HG03103 (cell line): ENCODE measurements around the gene SIDT1.
A peak's percentile ranks its signal among the peaks of the same experiment; 100 is the strongest.

Experiments
- ATAC-seq: cut with Tn5 transposase; IDR thresholded peaks from one replicate; pipeline ENCODE4 v1.9.1; 2021; ENCODE audit warnings: low read depth; ENCODE audit not compliant: unreplicated experiment

Gene SIDT1

DNA sequence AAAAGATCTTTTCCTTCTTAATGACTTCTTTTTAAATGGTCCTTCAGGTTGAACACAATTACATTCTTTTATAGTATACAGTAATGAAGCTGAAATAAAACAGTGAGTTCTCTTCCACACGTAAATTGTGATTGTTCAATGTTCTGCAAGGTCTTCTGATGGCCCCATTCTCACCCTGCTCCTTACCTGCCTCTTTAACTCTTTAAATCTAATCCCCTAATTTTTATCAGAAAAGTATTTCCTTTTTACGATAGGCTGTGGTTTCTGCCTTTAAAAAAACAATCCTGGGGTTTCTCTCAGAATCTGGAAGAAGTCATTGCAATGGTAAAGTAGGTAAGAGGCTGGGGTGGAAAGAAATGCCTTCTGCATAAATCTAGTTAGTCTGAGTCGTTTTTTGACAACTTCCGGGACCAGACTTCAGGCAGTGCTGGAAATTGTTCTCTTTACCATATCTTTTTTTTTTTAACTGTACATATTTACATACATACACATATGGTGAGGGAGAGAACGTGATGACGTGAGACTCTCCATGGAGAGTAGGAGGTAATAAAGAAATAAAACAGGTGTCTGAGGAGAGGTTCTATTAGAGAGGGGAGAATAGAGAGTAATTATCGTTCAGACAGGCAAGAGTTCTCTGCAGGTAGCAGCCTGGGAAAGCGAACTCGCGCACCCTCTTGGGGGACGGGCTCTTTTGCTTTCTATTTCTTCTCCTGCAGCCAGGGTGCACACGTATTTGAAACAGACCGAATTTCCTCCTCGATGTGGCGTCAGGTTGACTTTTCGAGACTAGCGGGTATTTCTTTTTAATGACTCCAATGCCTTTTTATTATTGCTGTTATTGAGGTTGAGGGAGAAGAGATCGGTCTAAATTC is at the start of gene SIDT1:
Gene SIDT1, plus strand, starts transcription at position 730 of the 872 bp plus-strand sequence. CDS start 467 bp downstream, outside the sequence.
- peak; percentile 57 for ATAC-seq

DNA sequence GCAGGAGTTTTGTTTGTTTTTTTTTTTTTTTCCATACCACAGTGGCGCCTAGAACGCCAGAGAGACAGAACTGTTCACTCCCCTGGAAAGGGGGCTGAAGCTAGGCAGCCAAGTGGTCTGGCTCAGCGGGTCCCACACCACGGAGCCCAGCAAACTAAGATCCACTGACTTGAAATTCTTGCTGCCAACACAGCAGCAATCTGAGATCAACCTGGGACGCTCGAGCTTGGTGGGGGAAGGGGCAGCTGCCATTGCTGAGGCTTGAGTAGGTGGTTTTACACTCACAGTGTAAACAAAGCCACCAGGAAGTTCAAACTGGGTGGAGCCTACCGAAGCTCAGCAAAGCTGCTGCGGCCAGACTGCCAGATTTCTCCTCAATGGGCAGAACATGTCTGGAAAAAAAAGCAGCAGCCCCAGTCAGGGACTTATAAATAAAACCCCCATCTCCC is 47.2 kb upstream of the SIDT1 start:
- ATAC-seq = no peak

DNA sequence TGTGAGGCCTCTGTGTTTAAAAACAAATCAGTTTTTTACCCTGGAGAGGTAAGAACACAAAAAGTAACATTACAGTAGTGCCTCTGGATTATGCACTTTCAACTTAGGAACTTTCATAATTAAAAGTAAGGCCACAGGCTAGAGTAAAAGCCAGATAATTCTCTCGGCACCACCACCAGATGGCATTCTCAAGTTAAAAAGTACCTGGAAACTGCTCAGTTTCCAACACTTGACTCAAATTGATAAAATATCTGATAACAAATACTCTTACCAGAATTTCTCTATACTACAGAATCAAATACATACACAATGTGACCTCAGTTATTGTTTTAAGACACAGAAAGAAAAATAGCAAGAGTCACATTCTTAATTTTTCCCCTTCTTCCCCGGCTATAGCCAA is 37.3 kb upstream of the SIDT1 start:
- ATAC-seq = no peak

DNA sequence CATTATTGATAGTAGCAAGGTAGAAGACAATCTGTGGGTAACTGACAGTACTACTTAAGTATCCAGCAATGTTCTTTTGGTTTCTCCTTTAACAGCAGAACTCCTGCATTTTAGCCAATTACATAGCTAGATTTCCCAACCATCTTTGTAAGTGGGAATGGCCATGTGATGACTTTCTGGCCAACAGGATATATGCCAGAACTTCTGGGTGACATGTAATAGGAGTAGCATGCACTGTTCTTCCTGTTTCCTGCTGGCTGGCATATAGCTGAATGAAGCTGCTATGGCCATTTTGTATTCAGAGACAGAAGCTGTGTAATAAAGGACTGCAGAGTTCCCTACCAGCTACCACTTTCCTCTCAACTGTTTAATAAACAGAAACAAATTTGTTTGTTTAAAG is 35.4 kb upstream of the SIDT1 start:
- no peak for ATAC-seq

DNA sequence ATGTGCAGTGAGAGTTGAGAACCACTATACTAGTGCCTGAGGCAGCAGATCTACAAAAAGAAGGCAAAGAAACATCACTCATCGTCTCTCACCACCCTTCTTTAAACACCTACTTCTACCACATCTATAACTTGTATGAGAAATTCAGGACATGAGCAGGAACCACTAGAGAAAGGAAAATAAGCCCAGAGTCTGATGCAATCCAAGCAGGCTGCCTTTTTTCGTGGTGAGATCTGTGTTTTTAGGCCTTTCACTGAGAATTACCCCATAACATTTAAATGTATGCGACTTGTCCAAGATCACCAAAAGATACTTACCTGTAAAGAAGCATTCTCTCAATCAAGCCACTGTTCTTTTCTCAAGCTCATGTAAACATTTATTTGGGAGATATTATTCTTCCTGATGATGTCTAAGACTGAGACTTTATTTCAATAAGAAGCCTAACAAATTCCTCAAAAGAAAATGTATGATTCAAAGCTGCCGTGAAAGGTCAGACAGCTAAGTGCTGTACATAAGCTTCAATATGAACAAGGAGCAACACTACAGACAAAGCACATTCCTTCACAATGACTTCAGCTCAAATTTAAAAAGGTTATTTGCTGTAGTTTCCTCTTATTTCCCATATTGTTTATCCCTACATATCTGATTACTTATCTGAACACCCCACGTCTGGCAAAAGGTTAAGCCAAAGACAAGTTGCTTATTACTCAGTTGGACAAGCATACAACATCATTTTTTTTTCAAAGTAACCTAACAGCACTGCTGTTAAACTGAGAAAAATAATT is 33.9 kb upstream of the SIDT1 start:
- no peak for ATAC-seq

DNA sequence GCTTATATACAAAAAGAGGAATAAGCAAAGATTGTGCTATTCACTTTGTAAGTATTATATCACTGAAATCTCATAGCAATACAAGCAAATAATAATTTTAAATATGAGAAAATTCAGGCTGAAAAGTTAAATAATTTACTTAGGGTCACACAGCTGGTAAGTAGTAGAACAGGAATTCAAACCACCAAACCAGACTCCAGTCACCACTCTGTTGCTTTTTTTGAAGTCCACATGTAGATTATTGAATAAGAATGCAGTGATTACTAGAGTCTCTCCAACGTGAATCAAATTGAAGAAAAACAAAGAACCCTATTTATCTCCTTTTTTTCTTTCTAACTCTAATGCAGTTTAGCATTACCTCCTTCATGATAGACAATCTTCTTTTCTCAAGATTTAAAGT is 33.3 kb upstream of the SIDT1 start:
- ATAC-seq = no peak

DNA sequence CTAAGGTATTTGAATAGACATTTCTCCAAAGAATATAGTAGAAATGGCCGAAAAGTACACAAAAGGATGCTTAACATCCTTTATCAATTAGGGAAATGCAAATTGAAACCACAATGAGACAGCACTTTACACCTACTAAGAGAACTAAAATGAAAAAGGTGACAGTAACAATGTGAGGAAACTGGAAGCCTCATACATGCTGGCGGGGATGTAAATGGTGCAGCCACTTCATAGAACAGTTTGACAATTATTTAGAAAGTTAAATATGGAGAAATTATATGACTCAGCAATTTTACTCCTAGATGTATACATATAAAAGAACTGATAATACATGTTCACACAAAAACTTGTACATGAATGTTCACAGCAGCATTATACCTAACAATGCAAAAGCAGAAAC is 30.8 kb upstream of the SIDT1 start:
- ATAC-seq = no peak

DNA sequence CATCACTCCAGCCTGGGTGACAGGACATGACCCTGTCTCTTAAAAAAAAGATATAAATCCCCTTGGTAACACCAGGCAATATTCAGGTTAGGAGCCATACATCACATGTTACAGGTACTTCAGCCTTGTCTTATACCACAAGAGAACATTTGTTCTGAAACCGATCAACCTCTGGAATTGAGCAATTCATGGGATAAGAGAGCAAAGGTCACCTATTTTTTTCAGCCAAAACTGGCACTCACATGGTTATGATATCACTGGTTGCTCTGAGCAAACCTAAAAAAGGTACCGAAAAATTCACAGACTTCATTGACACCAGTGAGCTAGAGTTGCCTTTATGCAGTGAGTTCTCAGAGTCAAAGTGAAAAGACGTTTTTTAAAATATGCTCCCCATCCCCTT is 26.5 kb upstream of the SIDT1 start:
- ATAC-seq = no peak

DNA sequence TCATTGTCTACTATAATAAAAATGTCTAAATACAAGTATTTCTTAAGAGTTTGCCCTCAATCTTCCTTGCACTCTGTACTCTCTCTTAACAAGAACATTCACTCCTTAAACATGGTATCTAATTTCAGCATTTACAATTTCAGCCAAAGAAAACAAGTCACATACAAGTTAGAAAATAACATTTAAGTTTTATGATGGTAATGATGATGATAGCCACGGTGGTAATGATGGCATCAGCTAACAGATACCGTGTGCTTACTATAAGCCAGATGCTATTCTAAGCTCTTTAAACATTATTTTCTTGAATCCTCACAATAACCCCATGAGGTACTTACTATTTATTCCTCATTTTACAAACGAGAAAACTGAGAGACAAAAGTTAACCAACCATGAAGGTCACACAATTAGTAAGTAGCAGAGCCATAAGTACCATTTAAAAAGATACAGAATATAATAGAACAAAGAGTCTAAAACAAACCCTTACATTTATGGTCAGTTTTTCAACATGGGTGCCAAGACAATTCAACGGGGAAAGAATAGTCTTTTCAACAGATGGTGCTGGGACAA is 24.8 kb upstream of the SIDT1 start:
- ATAC-seq = no peak

DNA sequence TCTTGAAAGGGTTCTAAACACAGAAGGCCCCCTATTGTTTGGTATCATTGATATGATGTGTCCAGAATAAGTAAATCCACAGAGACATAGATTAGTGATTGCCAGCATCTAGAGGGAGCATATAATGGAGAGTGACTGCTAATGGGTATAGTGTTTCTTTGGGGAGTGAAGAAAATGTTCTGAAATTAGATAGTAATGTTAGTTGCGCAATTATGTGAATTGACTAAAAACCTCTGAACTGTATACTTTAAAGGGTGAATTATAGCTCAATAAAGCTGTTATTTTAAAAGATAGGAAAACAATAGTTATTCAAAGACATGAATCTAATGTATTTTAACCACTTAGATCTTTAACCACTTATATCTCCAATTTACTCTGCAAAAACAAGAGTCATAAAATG is 23.4 kb upstream of the SIDT1 start:
- ATAC-seq = no peak

DNA sequence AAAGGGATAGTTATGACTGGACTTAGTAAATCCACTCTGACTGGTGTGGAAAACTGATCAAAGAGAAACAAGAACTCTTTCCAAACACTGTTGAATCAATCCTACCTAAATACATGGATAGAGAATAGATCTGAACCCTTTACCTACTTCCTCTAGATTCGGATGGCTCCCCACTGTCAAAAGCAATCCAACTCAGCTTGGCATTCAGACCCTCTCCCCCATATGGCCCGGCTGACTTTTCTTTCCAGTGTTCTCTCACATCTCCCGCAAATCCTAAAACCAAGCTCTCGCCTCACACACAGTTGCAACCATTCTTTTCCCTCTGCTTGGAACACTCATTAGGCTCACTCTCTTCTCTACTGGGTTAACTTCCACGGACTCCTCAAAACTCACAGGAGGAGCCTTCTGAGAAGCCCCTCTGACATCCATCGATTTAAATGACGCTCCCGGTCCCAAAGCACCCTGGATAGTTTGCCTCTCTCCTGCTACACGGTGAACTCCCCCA is 18.0 kb upstream of the SIDT1 start:
- ATAC-seq = no peak

DNA sequence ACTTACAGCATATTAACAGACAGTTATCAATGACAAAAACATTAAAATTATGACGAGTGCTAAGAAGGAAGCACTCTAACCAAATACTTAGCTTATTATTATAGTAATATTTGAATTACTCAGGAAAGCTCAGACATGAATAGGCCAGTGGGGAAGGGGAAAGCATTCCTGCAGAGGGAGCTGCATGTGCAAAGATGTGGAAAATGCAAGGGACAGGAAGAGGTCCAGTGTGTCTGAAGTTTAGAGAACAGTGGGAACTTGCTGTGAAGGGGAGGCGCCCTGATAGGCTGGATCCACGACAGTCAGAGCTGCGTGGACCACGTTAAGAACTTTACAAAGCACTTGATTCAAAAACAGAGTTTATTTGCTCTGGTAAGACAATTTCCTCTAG is 16.2 kb upstream of the SIDT1 start:
- no peak for ATAC-seq

DNA sequence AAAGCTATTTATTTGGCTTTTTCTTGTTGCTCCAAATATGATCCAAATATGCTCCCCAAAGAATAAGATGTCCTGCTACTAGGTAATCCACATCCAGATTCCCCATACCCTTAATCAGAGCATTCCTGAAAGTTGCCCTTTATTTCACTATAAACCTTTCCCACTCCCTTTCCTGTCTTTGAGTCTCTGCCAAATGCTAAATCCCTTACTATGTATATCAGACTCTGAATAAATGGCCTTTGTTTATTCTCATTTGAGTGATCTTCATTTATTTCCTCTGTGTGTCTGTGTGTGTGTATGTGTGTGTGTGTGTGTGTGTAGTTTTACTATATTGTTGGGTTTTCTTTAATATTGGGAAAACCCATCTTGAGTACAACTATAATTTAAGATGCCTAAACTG is 10.4 kb upstream of the SIDT1 start:
- ATAC-seq = no peak

DNA sequence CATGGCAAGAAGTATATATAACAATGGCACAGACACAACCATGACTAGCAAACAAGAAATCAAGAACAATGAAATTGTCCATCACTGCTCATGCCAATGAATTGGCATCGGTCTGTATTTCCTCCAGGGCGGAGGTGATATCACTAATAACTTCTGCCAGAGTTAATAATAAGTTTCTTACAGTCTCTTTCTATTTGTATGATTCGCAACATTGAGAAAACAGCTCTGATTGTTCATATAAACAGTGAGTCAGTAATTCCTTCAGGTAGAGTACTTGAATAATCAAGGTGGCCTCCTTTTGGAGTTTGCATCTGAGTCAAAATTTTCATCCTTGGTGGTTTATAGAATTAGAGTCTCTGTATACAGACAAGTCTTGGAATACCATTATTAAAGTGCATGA is 9.1 kb upstream of the SIDT1 start:
- ATAC-seq = no peak

DNA sequence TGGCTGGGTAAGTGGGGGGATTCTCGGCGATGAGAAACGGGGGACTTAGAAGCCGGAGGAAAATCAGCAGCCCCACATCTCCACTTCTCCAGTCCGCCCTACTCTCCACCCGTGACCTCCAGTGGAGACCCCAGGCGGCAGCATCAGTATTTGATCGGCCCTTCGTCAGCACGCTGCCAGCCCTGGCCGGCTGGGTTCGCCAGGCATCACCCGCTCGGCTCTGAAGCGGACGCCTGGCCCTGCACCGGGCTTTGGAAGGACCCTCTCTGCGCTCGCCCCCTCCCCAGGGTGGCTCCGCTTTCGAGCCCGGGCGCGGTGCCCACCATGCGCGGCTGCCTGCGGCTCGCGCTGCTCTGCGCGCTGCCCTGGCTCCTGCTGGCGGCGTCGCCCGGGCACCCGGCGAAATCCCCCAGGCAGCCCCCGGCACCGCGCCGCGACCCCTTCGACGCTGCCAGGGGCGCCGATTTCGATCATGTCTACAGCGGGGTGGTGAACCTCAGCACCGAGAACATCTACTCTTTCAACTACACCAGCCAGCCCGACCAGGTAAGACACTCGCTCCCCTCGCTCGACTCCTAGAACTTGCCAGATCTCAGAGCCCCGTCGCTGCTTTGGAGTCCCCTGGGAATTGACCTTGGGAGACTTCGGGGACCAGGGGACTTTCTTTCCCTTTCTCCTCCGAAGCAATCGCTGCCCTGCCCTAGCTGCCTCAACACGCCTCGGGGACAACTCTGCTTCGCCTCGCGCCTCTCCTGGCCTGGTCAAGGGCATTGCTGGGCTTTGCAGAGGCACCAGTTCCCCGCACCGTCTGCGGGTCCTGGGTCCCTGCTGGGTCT is 561 bp downstream of the SIDT1 start:
- ATAC-seq = peak; percentile 29

DNA sequence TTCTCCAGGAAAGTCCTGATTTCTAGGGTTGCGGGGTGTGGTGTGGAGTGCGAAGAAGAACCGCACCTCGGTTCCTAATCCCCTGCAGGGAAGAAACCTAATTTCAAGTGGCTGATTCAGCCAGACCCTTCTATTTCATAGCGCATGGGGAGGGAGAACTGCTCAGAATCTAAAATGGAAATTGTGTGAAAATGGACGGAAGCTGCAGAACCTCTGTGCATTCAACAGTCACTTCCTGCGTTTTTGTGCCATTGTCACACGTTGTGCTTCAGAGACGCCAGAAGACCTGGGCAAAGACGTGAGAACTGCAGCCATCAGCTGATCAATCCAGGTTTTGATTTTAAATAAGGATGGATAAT is 1.2 kb downstream of the SIDT1 start:
- peak; percentile 33 for ATAC-seq

DNA sequence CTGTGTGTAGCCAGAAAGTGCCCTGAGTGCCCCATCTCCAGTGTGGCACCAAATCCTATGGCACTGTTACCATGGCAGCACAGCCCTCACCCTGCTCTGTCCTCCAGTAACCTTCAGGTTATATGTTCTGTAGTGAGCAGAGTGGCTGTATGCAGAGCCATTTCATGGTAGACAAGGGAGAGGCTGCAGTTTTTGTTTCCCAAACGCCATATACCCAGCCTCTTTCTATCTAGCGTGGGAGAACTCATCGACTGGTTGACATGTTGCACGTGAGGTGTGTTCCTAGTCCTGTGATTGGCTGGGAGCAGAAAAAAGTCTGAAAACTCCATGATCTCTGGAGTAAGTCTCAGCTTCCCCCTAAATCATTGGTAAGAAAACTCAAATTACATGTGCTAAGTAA is 2.0 kb downstream of the SIDT1 start:
- ATAC-seq = no peak

DNA sequence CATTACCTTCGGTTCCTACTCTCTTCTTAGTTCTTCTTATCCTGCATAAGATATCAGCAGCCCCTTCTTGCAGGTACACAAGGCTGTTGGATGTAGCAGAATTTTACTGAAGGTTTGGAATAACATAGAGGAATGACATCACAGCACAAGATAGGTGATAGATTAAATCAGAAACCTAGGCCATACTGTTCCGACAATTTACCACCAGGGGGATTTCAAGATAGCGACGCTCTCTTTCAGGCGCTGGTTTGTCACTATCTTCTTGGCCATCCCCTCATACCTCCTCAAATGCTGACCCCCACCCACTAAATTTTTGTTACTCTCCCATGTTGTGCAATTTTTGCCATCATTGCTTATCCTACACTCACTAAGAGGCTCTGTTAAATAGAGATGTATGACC is 3.5 kb downstream of the SIDT1 start:
- ATAC-seq = no peak

DNA sequence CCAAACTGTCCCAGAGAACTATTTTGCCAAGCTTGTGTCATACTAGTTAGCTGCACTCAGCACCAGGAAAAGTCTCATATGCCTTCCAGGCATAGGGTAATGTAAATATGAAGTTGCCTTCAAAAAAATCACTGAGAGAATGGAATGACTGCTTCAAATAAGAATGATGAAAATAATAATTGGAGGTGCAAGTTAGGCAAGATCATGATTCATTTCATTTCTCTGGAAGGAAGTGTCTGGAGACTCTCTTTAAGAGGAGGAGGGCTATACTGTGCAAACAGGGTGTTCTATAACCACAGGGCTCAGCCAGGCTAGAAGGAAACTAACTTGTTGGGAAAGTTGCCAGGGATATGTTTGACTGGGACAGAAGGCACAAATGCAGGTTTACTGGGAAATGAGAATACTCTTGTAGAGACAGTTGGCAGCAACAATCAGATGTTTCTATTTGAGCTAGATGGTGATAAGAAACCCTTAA is 4.3 kb downstream of the SIDT1 start:
- no peak for ATAC-seq

DNA sequence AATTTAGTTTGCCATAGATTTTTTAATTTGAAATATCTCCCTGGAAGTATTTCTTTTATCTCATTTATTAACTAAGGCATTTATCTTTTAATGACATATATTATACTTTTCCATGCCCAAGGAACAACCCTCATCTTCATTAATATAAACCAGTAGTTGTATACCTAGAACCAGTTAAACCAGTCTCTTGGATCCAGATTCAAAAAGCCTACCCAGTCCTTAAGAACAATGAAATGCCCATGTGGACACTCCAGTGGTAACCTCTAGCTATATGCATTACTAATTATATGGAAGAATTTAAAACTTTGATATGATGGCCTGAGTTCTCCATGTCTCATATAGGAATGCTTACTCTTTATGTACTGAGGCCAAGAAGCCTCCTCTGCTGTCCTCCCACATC is 4.8 kb downstream of the SIDT1 start:
- no peak for ATAC-seq
